ENCODE data around the gene AKT1.

DNA sequence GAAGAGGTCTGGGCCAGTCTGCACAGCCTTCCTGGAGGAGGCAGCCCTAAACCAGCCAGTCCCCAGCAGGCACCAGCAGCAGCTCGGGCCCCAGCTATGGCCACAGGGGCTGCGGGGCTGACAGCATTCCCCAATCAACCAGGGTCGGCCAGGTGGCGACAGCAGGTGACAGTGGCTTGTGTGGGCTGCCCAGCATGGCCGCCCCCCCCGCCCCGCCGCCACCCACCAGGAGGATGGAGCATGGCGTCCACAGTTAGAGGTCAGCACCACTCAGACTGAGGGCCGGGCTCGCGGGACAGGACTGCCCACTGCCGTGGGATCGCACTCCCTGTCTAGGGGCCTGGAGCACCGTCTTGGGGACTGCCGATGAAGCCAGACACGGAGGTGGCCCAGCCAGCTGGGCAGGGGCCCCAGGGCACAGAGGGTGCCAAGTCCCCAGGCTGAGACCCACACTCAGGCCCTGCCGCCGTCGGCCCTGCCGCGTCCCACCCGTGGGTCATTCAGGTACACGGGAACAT is 15.0 kb downstream of the AKT1 start:
- TF ChIP-seq, protein P1, sequence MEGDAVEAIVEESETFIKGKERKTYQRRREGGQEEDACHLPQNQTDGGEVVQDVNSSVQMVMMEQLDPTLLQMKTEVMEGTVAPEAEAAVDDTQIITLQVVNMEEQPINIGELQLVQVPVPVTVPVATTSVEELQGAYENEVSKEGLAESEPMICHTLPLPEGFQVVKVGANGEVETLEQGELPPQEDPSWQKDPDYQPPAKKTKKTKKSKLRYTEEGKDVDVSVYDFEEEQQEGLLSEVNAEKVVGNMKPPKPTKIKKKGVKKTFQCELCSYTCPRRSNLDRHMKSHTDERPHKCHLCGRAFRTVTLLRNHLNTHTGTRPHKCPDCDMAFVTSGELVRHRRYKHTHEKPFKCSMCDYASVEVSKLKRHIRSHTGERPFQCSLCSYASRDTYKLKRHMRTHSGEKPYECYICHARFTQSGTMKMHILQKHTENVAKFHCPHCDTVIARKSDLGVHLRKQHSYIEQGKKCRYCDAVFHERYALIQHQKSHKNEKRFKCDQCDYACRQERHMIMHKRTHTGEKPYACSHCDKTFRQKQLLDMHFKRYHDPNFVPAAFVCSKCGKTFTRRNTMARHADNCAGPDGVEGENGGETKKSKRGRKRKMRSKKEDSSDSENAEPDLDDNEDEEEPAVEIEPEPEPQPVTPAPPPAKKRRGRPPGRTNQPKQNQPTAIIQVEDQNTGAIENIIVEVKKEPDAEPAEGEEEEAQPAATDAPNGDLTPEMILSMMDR (IDR thresholded peaks at IDR 0.05; ENCODE audit: low read length), result no peak
- TF ChIP-seq EZH2 (optimal IDR thresholded peaks at IDR 0.05; ENCODE audit: low read depth, low read length), result no peak
